Right lobe of liver (tissue), 6 donors: ENCODE data around the gene MED26. TPM values are rescaled to one million over a fixed set of nuclear protein-coding genes. Genes with fewer than 3 reads are reported as not detected.

Experiments
- ATAC-seq, 4 donors: fragments of 200-7000 bp; cut with Tn5 transposase; one replicate each; pipeline ENCODE4 v1.9.1; 2020; ENCODE audit warnings: mild to moderate bottlenecking in 4 of 4, moderate library complexity in 4 of 4
- DNase-seq, 3 donors: peaks; one replicate each; pipeline ENCODE4 v3.0.0-alpha.2; 2020
- H3K27ac ChIP-seq, 3 donors: fragments of 200-600 bp; one replicate each; pipeline ENCODE4 v1.8.0; 2022
- H3K27me3 ChIP-seq, 2 donors: fragments of 200-600 bp; one replicate each; pipeline ENCODE4 v1.8.0; 2022
- H3K36me3 ChIP-seq, 4 donors: fragments of 200-600 bp; sonication (generic) in 1 of 4; one replicate each; pipeline versions ENCODE4 v1.5.1 to v1.8.0; 2017 to 2022; ENCODE audit warnings: control low read depth in 1 of 4
- H3K4me1 ChIP-seq, 4 donors: fragments of 200-600 bp; sonication (generic) in 1 of 4; one replicate each; pipeline versions ENCODE4 v1.5.1 to v1.8.0; 2017 to 2022; ENCODE audit warnings: control low read depth in 1 of 4
- H3K4me3 ChIP-seq, 3 donors: fragments of 200-600 bp; one replicate each; pipeline ENCODE4 v1.8.0; 2022
- H3K9me3 ChIP-seq, 4 donors: fragments of 200-600 bp; sonication (generic) in 1 of 4; one replicate each; pipeline versions ENCODE4 v1.5.1 to v1.8.0; 2017 to 2022; ENCODE audit warnings: control low read depth in 1 of 4
- CTCF ChIP-seq, 4 donors: fragments of 200-600 bp in 3 of 4; fragments of 450-650 bp in 1 of 4; IDR thresholded peaks; one replicate each; pipeline versions ENCODE4 v1.5.1 to v1.8.0; 2016 to 2022; ENCODE audit warnings: antibody characterized with exemption in 4 of 4, mild to moderate bottlenecking in 2 of 4
- POLR2A ChIP-seq: fragments of 450-650 bp; IDR thresholded peaks from one replicate; pipeline ENCODE4 v1.6.1; 2017; ENCODE audit warnings: antibody characterized with exemption, mild to moderate bottlenecking
- WGBS: methylation state at CpG from one replicate; pipeline ENCODE4 v1.1.6; 2018; ENCODE audit warnings: low coverage, low lambda C conversion rate; ENCODE audit not compliant: insufficient coverage; ENCODE audit errors: missing lambda C conversion rate; 5-methylcytosine and 5-hydroxymethylcytosine counted together
- intact Hi-C, 2 donors: fragments of 100-400 bp; cut with DNase I; formaldehyde crosslinking; loops; one replicate each; pipeline versions ENCODE4 v1.11.2 to v1.14.1; 2022
- total RNA-seq, 6 experiments: library from RNA; depleted of rRNA in 2 of 6; stranded (reverse); fragments of >200 nt in 2 of 6; fragmentation: NEBNext Ultra II Directional in 3 of 6; extraction: Animal tissue kit (Norgen Biotek cat#: 25700) in 3 of 6; gene quantifications; one replicate each; pipeline versions ENCODE4 v1.1.0 to v1.2.4, GENCODE V29; 2016 to 2023
- donor health status: DM: no; HTN: yes; CAD: no.
- donor health status: DM: no; HTN: no; CAD: no.
- donor health status: DM: no; HTN: no; CAD: no.
- donor health status: DM: no; HTN: yes; CAD: no.
- donor health status: DM: no; HTN: yes; CAD: no.

Gene MED26
- total RNA-seq, 6 experiments from 2014 or later: 3.4 to 5.4 (median 4.4) TPM

- Histone ChIP-seq H3K27me3 (no peaks in the 10 kb centered on the region), H3K4me3 (no peak overlapping the region), H3K27ac (peak overlapping the region; percentile 22 to 63 (median 36)), H3K4me1 (peaks cover 0 to 36% (median 17%) of the 10 kb centered on the region in 4 donors), H3K36me3 (peaks cover 0 to 5% (median 2%) of the 10 kb centered on the region in 4 donors), H3K9me3 (no peaks in the 10 kb centered on the region)
- 32% methylated on average over 23 of the region's 48 CpGs for WGBS
- intact Hi-C loops: no loop called here
- peak; percentile 59 to 90 (median 79) for DNase-seq
- TF ChIP-seq CTCF (IDR thresholded peaks at IDR 0.05) (no peak), POLR2A (no peak)
- peak; percentile 37 to 69 (median 60) for ATAC-seq
These were observed 51.9 kb downstream of the MED26 start for GRCh38 chr19:16575861-16576689.

- DNase-seq (no peak), ATAC-seq (no peak)
- intact Hi-C loops: no loop called here
- peaks cover 0 to 38% (median 17%) of the 10 kb centered on the region in 4 donors for H3K4me1 ChIP-seq
- H3K36me3 ChIP-seq: peaks cover 0 to 5% (median 2%) of the 10 kb centered on the region in 4 donors
- H3K9me3 ChIP-seq: no peaks in the 10 kb centered on the region
- WGBS: 67% methylated on average over 2 of the region's 2 CpGs
- no peaks in the 10 kb centered on the region for H3K27me3 ChIP-seq
- H3K27ac ChIP-seq: peak overlapping the region in 1 of 3 donors; percentile 63
- H3K4me3 ChIP-seq: no peak overlapping the region
- TF ChIP-seq CTCF (IDR thresholded peaks at IDR 0.05) (no peak), POLR2A (no peak)
These were observed 52.7 kb downstream of the MED26 start for GRCh38 chr19:16575282-16575681.

- no peak overlapping the region for H3K27ac ChIP-seq
- intact Hi-C loops: loop anchor here in 1 of 2 donors (5.0 kb wide), 1 partner anchor 53 kb away; the partner anchor contains the start of gene MED26
- H3K9me3 ChIP-seq: no peaks in the 10 kb centered on the region
- ATAC-seq: no peak
- no peak overlapping the region for H3K4me3 ChIP-seq
- TF ChIP-seq POLR2A (no peak), CTCF (IDR thresholded peaks at IDR 0.05) (no peak)
- peaks cover 0 to 38% (median 17%) of the 10 kb centered on the region in 4 donors for H3K4me1 ChIP-seq
- no peak for DNase-seq
- no peaks in the 10 kb centered on the region for H3K27me3 ChIP-seq
- peaks cover 0 to 5% (median 2%) of the 10 kb centered on the region in 4 donors for H3K36me3 ChIP-seq
These were observed 54.1 kb downstream of the MED26 start for GRCh38 chr19:16573925-16574324.

GRCh38 chr19:16573296-16573695 lies 54.7 kb downstream of the MED26 start:
- H3K9me3 ChIP-seq: no peaks in the 10 kb centered on the region
- peak overlapping the region; percentile 71 to 92 (median 84) for H3K4me3 ChIP-seq
- DNase-seq (no peak), ATAC-seq (no peak)
- peaks cover 0 to 5% (median 2%) of the 10 kb centered on the region in 4 donors for H3K36me3 ChIP-seq
- peaks cover 0 to 38% (median 17%) of the 10 kb centered on the region in 4 donors for H3K4me1 ChIP-seq
- no peak for TF ChIP-seq POLR2A
- no peak for TF ChIP-seq CTCF (IDR thresholded peaks at IDR 0.05)
- WGBS: 57% methylated on average over 9 of the region's 13 CpGs
- intact Hi-C loops: loop anchor here in 1 of 2 donors (5.0 kb wide), 1 partner anchor 54 kb away; the partner anchor contains the start of gene MED26
- H3K27ac ChIP-seq: peak overlapping the region in 2 of 3 donors; percentile 63 to 86
- no peaks in the 10 kb centered on the region for H3K27me3 ChIP-seq
